OCI-M2 (cell line): ENCODE data around the gene NT5C2.

Source experiments
- DNase-seq: peaks from one replicate; lab custom pipeline; 2025; ENCODE audit not compliant: unreplicated experiment; lab: John Stamatoyannopoulos, UW

Gene NT5C2

DNA sequence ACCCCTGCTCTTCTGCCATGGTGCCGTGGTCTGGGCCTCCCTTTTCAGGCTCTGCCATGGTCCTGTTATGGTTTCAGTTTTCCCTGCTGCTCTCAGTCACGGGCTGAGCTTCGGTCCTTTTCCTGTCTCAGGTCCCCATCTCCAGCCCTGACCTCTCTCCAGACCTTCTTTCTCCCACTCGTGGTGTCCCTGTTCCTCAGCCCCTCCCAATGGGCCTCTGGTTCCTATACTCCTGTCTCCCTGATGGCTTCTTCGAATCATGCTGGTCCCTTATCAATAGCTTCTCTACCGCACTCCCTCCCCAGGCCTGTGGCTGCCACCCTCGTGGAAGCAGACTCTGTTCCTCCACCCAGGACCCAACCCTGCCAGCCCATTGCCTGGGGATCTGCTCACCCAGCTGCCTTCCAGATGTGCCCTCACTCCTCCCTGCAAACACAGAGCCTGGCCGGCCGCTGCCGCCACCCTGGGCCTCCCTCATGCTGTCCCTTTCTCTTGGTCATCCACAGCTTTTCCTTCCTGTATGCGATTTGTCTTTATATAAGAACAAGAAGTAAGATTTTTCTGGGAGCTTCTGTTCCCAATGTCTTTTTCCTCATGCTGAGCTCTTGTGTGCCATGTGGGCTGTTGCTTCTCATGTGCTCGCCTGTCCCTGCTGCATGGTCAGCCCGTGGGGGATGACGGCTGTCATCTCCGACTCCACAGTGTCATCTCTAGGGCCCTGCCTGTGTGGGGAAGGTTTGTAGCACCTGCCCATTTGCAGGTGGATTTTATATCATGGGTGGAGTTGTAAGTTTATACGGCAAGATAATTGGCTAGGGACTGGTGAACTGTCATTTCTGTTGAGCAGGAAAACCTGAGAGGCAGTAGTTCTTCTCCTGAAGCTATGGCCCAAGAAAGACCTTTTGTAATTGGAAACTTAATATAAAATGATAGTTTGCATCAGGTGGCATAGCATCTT is 126.7 kb downstream of the NT5C2 start:
- DNase-seq: no peak

DNA sequence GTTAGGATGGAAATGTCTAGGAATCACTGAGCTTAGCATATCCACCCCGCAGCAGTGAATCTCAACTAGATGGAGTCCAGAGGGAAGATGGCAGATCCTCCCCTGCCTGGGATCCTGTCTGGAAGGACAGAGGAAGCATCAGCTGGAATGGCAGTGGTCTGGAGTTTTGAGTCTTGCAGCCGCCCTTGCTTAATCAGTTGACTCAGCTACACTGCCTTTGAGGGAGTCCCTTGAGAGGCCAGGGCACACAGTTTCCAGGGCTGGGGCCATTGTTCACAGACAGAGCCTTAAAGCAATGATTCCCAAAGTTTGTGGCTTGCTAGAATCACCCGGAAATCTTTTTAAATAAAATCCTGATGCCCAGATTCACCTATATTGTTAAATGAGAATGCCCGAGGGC is 128.1 kb downstream of the NT5C2 start:
- no peak for DNase-seq

DNA sequence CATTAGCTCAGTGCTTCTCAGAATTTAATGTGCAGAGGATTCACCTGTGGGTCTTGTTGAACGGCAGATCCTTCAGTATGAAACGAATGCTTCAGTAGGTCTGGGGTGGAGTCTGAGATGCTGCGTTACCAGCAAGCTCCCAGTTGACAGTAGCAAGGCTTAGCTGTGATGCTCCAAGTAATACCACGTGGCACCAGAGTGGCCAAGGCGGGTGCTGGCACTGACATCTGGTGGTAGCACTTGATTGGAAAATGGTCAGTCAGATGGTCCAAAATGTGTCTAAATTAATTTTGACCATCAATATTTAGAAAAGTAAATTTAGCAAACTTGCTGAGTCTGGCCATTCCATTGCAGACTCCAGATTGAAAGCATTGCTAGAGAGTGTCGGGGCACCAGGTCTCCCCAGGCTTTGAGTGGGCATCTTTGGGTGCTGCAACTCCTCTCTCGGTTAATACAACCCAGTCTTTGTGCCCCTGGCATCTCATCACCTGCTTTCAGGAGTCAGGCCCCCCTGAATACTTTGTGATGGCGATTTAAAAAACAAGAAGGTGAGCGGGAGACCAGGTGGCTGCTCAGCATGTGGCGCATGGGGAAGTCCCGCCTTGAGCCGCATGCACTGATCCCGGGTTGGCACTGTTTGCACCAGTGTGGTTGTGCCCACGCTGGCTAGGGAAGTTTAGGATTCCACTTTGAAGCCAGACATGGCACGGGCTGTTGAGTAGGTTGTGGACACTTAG is 130.1 kb downstream of the NT5C2 start:
- no peak for DNase-seq

DNA sequence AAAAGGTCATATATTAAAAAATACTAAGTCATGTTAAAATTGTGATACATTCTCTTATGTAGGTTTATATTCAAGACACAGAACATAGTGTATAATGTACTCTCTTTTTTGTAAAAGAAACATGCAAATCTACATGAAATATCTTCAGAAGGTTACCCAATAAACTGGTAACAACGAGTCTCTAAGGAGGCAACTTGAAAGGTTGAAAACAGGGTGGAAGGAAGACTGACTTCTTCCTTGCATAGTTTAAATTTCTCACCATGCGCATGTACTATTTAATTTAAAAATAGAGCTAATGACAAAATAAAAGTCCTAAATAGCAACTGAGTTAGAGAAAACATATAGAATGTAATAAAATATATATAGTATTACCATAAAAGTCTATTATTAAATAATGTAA is 132.5 kb downstream of the NT5C2 start:
- DNase-seq: no peak

DNA sequence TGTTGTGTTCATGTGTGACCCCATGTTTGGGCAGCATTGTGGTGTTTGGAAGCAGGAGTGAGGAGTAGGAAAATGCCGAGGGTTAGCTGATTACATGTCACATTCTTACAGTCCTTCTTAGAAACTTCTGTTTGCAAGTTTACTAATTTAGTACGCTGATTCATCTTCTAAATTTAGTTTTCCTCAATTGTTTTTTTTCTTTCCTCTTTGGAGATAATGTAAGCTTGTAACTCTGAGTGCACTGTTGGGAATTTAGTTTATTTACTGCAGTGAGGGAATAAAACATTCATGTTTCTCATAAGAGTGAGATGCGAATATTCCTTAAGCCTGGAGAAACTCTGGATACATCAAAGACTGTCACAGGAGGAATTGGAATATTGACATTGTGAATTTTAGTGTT is 135.0 kb downstream of the NT5C2 start:
- DNase-seq: no peak

DNA sequence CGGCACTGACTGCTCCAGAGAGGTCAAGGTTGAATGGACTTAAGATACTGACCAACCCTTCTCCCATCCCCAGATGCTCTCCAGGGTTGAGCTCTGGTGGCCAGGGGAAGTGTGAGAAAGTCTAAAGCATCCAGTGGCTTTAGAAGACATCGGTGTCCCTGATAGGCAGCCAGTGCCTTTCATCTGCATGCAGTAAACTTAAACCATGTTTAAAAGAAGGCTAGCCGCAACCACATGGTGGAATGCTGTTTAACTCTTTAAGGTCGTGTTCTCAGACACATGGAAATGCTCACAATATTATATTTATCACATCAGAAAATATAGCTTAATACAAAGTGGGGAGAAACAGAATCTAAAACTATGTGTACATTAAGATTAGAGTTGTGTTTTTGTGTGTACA is 138.0 kb downstream of the NT5C2 start:
- no peak for DNase-seq

DNA sequence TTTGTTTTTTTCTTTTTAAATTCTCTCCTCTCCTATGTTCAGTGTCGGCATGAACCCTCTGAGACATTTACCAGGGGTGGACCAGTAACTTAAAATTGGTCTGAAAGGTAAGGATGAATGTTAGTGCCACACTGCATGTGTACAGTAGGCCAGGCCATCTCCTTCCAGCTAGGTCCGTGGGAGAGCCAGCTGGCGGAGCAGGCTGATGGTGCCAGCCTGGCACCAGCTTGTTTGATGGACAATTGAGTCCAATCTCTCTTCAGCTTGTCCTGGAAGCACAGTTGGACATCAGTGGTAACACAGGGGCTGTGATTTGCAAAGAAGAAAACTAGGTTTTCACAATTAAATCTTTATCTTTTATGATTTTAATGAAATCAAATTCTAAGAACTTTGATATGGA is 138.5 kb downstream of the NT5C2 start:
- no peak for DNase-seq

DNA sequence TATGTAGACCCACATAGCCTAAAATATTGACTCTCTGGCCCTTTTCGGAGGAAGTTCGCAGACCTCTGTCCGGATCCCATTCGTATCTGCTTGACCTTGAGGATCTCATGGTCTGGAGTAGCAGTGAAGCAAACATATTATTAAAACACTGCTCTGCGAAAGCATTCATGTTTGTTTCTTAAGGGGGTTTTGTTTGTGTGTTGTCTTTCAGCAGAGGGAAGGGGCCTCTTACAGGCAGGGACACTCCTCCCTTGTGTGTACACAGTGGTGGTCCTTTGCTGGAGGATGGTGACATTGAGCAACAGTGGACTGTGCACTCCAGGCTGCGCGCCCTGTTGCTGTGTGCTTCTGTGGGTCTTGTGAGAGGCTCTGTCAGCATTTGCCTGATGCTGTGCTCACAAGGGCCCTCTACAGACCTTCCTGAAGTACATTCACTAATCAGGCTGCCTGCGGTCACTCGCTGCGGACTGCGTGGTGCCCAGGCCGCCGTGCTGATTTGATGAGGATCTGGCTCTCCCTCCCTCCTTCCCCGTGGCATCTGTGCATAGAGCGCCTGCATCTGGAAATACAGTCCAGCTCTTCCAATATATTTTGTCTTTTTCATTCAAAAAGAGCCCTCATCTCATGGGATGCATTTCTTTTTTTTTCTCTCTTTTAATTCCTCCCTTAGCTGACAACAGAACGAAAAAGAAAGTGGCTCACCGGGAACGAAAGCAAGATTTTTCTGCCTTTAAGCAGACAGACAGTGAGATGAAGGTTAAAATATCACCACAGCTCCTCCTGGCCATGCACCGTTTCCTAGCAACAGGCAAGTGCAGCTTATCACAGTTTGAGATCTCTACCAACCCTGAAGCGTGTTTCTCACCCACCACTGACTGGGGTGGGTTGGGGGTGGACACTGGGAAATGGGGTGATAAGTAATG is 139.2 kb downstream of the NT5C2 start:
- DNase-seq: no peak

DNA sequence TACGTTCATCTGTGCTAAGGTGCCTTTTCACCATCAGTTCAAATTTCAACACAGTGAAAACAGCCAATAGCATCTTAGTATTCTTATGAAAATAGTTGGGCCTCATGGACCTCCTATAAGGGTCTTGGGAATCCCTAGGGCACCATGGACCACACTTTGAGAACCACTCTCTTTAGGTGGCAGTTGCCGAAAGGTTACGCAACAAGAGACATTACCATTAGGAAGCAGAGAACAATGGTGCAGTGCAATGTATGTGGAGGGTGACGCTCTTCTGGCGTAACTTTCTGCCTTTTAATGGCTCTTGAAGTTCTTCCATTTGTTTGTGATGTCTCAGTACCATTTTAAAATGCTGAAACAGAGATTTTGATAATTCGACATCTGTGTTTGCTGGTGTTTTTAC is 143.8 kb downstream of the NT5C2 start:
- no peak for DNase-seq

DNA sequence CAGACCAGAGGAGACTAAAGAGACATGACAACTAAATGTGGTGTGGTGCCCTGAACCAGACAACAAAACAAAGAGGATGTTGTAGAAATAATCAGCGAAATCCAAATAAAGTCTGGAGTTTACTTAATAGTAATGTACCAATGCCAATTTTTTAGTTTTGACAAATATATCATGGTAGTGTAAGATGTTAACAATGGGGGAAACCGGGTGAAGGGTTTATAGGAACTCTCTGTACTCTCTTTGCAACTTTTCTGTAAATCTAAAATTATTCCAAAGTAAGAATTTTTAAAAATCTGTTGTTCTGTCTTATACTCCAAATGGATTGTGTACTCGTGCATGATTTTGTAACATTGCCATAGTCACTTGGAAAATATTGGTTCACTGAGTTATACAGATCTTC is 145.7 kb downstream of the NT5C2 start:
- DNase-seq: no peak

DNA sequence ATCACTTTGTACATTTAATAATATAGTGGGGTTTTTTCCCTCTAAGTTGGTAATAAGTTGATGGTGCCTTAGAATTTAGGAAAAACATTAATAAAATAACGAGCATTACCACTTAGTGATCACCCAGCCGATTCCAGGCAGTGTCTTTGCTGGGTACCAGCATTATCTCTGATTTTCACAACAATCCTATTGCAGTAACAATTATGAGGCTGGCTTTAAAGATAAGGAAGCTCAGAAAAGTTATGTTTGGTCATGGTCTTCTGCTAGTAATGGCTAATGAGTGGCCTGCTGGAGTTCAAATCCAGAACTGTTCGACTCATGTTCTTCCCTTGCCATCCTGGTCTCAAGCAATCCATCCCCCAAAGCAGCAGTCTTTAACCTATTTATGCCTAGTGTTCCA is 147.1 kb downstream of the NT5C2 start:
- no peak for DNase-seq

DNA sequence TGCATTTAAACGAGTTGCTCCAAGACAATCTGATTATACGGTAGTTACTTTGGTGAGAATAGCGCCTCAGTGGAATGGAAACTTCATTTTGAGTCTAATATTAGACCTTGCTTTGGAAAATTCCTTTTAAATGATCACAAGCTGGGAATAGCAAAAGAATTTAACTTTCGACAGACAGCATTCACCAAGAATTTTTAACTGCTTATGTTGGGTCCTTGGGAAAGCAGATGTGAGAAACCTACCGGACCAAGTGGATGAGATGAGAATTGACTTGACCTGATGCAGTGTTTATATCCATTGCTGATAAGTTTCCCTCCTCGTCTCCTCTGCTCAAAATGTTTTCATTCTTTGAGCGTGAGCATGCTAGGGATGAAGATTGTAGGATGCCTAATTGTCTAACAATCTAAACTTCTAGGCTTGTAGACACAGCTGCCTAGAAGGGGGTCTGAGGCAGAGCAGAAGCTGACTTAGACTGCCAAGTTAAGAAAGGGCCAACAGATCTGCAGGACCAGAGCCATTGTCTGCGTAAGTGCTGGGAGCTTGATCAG is 148.1 kb downstream of the NT5C2 start:
- no peak for DNase-seq

DNA sequence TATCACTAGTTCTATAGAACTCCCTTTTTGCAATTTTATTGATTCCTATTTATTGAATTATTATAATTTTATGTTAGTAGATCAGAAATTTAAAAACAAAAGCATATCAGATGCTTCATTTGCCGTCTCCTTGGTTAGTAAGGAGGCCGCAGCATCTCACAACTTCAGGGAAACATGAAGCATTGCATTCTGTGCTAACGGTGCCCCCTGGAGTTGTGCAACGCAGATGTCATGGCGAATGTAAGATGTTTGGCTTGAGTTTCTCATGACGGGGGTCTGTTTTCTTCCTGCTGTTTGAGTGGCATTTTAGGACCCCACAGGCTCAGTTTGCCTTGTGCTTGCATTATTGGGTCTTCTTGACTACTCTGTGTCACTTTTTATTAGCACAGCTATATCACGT is 150.2 kb downstream of the NT5C2 start:
- no peak for DNase-seq

DNA sequence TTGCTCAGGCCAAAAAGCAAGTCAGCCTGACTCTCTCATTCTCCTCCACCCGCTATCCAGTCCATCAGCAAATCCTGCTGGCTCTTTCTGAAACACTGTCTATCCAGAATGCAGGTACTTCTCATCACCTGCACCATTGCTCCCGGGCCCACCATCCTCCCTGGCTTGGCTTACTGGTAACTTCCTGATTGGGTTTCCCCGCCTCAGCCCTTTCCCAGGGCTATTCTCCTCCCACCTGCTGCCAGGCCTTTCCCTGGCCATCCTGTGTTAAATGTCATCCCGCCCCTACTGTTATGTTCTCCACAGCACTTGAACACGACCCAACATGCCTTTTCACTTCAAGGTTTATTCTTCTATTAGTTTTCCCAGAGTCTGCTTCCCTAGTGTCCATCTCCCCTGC is 150.9 kb downstream of the NT5C2 start:
- DNase-seq: no peak

DNA sequence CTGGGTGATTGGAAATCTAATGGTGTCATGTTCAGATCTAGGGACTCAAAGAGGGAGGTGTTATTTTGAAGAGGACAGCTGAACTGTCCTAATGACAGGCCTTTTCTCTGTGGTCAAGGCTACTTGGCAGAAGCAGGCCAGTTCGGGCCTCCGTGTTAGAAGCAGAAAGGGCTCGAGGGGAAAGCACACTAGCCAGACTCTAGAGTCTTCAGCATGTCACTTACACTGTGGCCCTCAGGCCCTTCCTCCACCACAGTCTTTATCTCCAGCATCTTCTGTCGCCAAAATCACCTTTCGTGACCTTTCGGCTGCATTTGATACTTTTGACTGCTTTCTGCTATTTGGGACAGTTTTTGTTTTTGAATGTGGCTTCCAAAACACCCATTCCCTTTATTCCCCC is 151.7 kb downstream of the NT5C2 start:
- no peak for DNase-seq

DNA sequence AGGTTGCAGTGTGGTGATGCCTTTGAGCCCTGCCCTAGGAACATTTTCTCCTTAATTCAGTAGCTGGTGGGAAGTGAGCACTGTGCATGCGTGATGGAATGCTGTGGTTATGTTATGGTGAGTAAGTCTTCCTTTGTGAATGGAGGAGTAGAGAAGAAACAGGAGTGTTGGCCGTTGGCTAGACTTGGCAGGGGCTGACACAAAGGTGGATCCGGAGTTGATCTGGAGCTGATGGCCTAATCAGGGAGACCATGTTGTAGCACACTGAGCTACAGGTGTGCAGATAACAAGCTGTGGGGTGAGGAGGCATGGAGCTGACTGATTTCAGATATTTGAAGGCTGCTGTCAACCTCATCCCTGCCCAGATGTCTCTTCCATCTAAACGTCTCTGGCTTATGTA is 152.7 kb downstream of the NT5C2 start:
- no peak for DNase-seq

DNA sequence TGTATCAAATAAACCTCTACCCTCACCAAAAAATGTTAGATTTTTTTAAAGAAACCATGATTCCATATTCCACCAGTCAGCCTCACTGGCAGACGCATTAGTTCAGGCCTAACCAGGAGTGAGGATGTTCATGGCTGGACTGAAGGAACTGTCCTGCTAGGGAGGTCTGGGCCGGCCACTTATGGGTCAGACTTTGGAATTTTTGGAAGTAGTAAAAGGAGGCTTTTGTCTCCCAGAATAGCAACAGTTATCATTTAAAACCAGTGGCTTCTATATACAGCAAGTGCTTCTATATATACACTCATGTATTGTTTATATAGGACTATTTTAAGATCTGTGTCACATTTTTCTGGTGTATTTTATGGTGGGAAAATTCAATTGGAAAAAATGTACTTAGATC is 154.5 kb downstream of the NT5C2 start:
- no peak for DNase-seq
